T-cell (primary cell): ENCODE measurements around the gene ETNK2. TPM values are rescaled to one million over a fixed set of nuclear protein-coding genes. Genes with fewer than 3 reads are reported as not detected.

Experiments
- ATAC-seq, 4 experiments: fragments of 200-7000 bp in 3 of 4; fragments of 150-1000 bp in 1 of 4; cut with Tn5 transposase; replicated peaks in 1 of 4; 1 replicate in 3 of 4; 2 replicates in 1 of 4; pipeline ENCODE4 v1.10.0; 2021; ENCODE audit warnings: moderate library complexity in 3 of 4, mild to moderate bottlenecking in 2 of 4, moderate number of reproducible peaks in 1 of 4
- CTCF ChIA-PET, 2 donors: fragments of 300-600 bp; sonication (Branson Sonifier 250); formaldehyde crosslinking; loops; one replicate each; lab custom pipeline; 2022; ENCODE audit warnings: antibody characterized with exemption in 2 of 2; lab: Charles Lee
- POLR2A ChIA-PET, 2 donors: fragments of 300-600 bp; sonication (Branson Sonifier 250); formaldehyde crosslinking; loops; one replicate each; lab custom pipeline; 2022; ENCODE audit warnings: antibody characterized with exemption in 2 of 2; lab: Charles Lee
- DNase-seq, 35 experiments: peaks; one replicate each; pipeline versions ENCODE4 v3.0.0 to v3.0.0-alpha.2; 2013 to 2023
- H3K27ac ChIP-seq: one replicate; pipeline ENCODE4 v1.5.1; 2013; ENCODE audit warnings: low read length
- H3K27me3 ChIP-seq, 2 experiments: replicated peaks in 1 of 2; 1 replicate in 1 of 2; 2 replicates in 1 of 2; pipeline versions ENCODE4 v1.6.1 to v1.7.0; 2013; ENCODE audit warnings: low read length in 1 of 2, mixed read lengths in 1 of 2; ENCODE audit not compliant: control insufficient read depth in 2 of 2, insufficient read depth in 2 of 2; ENCODE audit errors: extremely low read depth in 1 of 2
- H3K36me3 ChIP-seq, 2 donors: 1 replicate in 1 of 2; 2 replicates in 1 of 2; pipeline versions ENCODE4 v1.6.1 to v1.7.0; 2013; ENCODE audit warnings: low read length in 1 of 2; ENCODE audit not compliant: control insufficient read depth in 2 of 2, insufficient read depth in 1 of 2; ENCODE audit errors: extremely low read depth in 1 of 2
- H3K4me1 ChIP-seq, 2 experiments: 1 replicate in 1 of 2; 2 replicates in 1 of 2; pipeline versions ENCODE4 v1.6.1 to v1.7.0; 2013; ENCODE audit warnings: low read length in 2 of 2, mixed read lengths in 1 of 2; ENCODE audit not compliant: insufficient read depth in 2 of 2, control insufficient read depth in 1 of 2; ENCODE audit errors: extremely low read depth in 1 of 2
- H3K4me3 ChIP-seq, 2 donors: 1 replicate in 1 of 2; 2 replicates in 1 of 2; pipeline versions ENCODE4 v1.5.1 to v1.7.0; 2013; ENCODE audit warnings: mild to moderate bottlenecking in 2 of 2, low read length in 1 of 2, moderate library complexity in 1 of 2; ENCODE audit not compliant: control insufficient read depth in 1 of 2; ENCODE audit errors: extremely low read depth in 1 of 2
- H3K9me3 ChIP-seq: 2 replicates; pipeline ENCODE4 v1.7.0; 2013
- H3K27ac Mint-ChIP-seq, 2 donors: one replicate each; pipeline ENCODE4 v1.8.0; 2020 to 2021; ENCODE audit warnings: mild to moderate bottlenecking in 2 of 2, mixed read lengths in 2 of 2
- H3K27me3 Mint-ChIP-seq, 2 donors: one replicate each; pipeline ENCODE4 v1.8.0; 2021 to 2022; ENCODE audit warnings: mixed read lengths in 2 of 2
- H3K36me3 Mint-ChIP-seq: one replicate; pipeline ENCODE4 v1.8.0; 2021; ENCODE audit warnings: mixed read lengths
- H3K4me1 Mint-ChIP-seq, 3 donors: one replicate each; pipeline ENCODE4 v1.8.0; 2020 to 2022; ENCODE audit warnings: mixed read lengths in 3 of 3, mild to moderate bottlenecking in 1 of 3
- H3K4me3 Mint-ChIP-seq, 3 donors: one replicate each; pipeline ENCODE4 v1.8.0; 2020 to 2022; ENCODE audit warnings: mild to moderate bottlenecking in 3 of 3, mixed read lengths in 3 of 3, moderate library complexity in 3 of 3
- H3K9me3 Mint-ChIP-seq, 3 donors: one replicate each; pipeline ENCODE4 v1.8.0; 2020 to 2022; ENCODE audit warnings: mixed read lengths in 3 of 3
- WGBS: methylation state at CpG from one replicate; pipeline ENCODE4 v1.1.5; 2013; ENCODE audit warnings: missing lambda C conversion rate; ENCODE audit not compliant: insufficient coverage; 5-methylcytosine and 5-hydroxymethylcytosine counted together
- total RNA-seq, 35 experiments: library from RNA in 6 of 35; stranded (reverse) in 6 of 35; fragments of 120-200 nt in 1 of 35; gene quantifications; one replicate each; pipeline versions ENCODE4 v1.2.1 to v1.2.4 and lab custom pipeline; 2013 to 2026

ETNK2 gene
- total RNA-seq, 5 donors from 2014 or later (not counting 1 experiment from before 2014, with no cell fraction given) = 3.4 to 11.1 (median 4.2) TPM

DNA sequence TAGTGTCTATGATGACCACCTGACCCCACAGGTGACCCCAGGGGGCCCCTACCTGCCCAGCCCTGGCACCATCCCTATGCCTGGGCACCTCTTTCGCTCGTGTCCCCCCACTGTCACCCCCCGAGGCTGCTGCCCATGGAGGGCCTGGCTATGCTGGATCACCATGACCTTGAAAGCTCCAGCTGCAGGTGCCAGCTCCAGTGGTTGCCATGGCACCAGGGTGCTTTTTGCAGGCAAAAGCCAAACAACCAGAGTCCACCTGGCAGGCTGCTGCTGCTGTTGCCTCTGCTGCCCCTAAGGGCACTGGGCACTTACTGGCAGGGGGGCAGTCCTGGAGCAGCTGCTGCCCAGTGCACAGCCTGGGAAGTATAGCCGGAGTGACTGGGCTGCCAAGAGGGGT, 21.7 kb downstream of the ETNK2 start:
- ATAC-seq = no peak
- peaks cover 0 to 17% of the 10 kb centered on the region in 2 experiments for H3K27me3 ChIP-seq
- 79% methylated on average over 4 of the region's 4 CpGs for WGBS
- H3K9me3 ChIP-seq = no peaks in the 10 kb centered on the region
- no peak overlapping the region for H3K4me3 Mint-ChIP-seq
- no peaks in the 10 kb centered on the region for H3K27me3 Mint-ChIP-seq
- H3K27ac ChIP-seq = no peak overlapping the region
- H3K9me3 Mint-ChIP-seq = no peaks in the 10 kb centered on the region
- ChIA-PET CTCF (interaction anchor here in 1 of 2 donors (0.6 to 3.2 kb wide), 2 partner anchors 12 to 270 kb away, joined by 4 to 19 read pairs; partner anchors contain the start of gene SNRPE), POLR2A (interaction anchor here (0.6 to 0.7 kb wide), 2 partner anchors 21 to 1554 kb away, joined by 3 to 5 read pairs; no protein-coding TSS in a partner anchor)
- no peaks in the 10 kb centered on the region for H3K36me3 Mint-ChIP-seq
- no peak overlapping the region for H3K4me3 ChIP-seq
- no peaks in the 10 kb centered on the region for H3K36me3 ChIP-seq
- H3K4me1 Mint-ChIP-seq = peaks cover 4 to 11% (median 6%) of the 10 kb centered on the region in 3 donors
- H3K27ac Mint-ChIP-seq = no peak overlapping the region
- no peak for DNase-seq
- H3K4me1 ChIP-seq = peaks cover 0 to 8% of the 10 kb centered on the region in 2 experiments

DNA sequence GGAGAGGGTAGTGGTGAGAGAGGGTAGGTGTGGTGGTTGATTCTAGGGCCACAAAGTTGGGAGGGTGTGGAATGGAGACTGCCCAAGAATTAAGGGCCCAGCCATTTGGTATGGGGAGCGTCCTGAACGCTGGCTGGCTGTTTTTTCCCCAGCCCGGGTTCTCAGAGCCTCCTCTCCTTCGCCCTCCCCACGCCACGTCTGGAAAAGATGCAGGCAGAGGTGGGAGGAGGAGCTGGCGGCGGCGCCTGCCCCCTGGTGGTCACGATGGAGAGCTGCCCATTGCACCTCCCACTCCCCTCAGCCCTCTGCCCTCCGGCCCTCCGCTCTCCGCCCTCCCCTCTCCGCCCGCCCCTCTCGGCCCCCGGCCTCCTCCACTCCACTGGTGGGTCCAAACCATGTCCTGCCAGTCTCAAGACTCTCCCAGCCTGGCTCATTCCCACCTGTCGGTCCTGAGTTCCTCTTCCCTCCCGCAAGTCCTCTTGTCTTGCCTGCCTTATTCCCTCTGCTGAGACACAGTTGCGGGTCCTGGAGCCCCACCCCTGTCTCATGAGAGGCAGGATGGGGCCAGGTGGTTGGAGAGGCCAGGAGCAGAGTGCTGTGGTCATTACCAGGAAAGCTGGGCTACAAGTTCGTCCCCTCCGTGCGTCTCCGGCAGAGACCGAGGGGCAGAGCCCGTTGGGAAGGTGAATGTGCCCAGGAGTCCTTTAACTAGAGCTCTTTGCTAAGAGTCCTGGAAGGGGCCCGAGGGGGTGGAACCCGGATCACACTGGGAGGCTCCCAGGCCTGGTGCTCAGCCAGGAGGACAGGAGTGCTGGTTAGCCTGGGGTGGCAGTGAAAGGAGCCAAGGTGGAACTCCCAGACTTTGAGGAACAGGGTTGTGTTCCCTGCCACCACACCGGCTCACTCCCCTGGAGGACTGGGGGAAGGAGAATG, 22.6 kb downstream of the ETNK2 start:
- POLR2A ChIA-PET = interaction anchor here in 1 of 2 donors (0.6 to 0.7 kb wide), 2 partner anchors 1553 to 1859 kb away, joined by 3 to 5 read pairs; no protein-coding TSS in a partner anchor
- peak overlapping the region in 1 of 3 donors; percentile 6 for H3K4me3 Mint-ChIP-seq
- Histone ChIP-seq H3K27me3 (peaks cover 0 to 17% of the 10 kb centered on the region in 2 experiments), H3K27ac (no peak overlapping the region), H3K9me3 (no peaks in the 10 kb centered on the region), H3K4me1 (peaks cover 0 to 8% of the 10 kb centered on the region in 2 experiments), H3K36me3 (no peaks in the 10 kb centered on the region), H3K4me3 (no peak overlapping the region)
- no peaks in the 10 kb centered on the region for H3K9me3 Mint-ChIP-seq
- no peaks in the 10 kb centered on the region for H3K27me3 Mint-ChIP-seq
- DNase-seq (peak in 32 of 35 experiments; percentile 24 to 82 (median 48)), ATAC-seq (peak; percentile 84 to 92 (median 86))
- H3K4me1 Mint-ChIP-seq = peaks cover 4 to 11% (median 6%) of the 10 kb centered on the region in 3 donors
- CTCF ChIA-PET = interaction anchor here (0.5 to 3.2 kb wide), 19 partner anchors 9 to 862 kb away, joined by 3 to 24 read pairs (median 4); partner anchors contain the start of gene SNRPE (in 1 of the 2)
- no peaks in the 10 kb centered on the region for H3K36me3 Mint-ChIP-seq
- WGBS = 43% methylated on average over 17 of the region's 29 CpGs
- H3K27ac Mint-ChIP-seq = no peak overlapping the region

DNA sequence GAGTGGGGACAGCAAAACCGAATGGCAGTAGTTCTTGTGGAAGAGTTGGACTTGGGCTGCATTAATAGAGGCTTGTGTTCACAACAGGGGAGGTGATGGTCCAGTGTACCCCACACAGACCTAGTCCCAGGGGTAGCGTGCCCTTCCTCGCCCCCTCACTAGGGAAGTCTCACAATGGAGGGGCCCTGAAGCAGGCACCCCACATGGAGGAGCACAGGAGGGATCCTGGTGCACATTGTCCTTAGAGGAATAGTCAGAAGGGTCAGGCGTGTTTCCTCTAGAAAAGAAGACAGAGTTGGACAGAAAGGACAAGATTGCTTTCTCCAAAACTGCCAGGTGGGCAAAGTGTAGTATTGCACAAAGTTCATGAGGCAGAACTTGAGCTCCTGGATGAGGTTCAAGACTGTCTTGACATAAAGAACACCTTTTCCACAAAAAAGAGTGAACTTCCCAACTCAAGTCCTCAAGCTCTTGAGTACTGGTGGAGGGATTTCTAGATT, 23.3 kb downstream of the ETNK2 start:
- Histone ChIP-seq H3K36me3 (no peaks in the 10 kb centered on the region), H3K9me3 (no peaks in the 10 kb centered on the region), H3K4me1 (peaks cover 0 to 8% of the 10 kb centered on the region in 2 experiments), H3K27ac (no peak overlapping the region), H3K27me3 (peaks cover 0 to 17% of the 10 kb centered on the region in 2 experiments), H3K4me3 (no peak overlapping the region)
- peaks cover 4 to 11% (median 6%) of the 10 kb centered on the region in 3 donors for H3K4me1 Mint-ChIP-seq
- ChIA-PET CTCF (interaction anchor here (0.5 to 3.2 kb wide), 17 partner anchors 9 to 861 kb away, joined by 3 to 24 read pairs (median 4); partner anchors contain the start of gene SNRPE (in 1 of the 2)), POLR2A (no interaction called here)
- no peaks in the 10 kb centered on the region for H3K27me3 Mint-ChIP-seq
- no peaks in the 10 kb centered on the region for H3K9me3 Mint-ChIP-seq
- H3K36me3 Mint-ChIP-seq = no peaks in the 10 kb centered on the region
- H3K27ac Mint-ChIP-seq = no peak overlapping the region
- H3K4me3 Mint-ChIP-seq = peak overlapping the region in 1 of 3 donors; percentile 6
- DNase-seq (no peak), ATAC-seq (no peak)
- WGBS = 90% methylated on average over 2 of the region's 4 CpGs

DNA sequence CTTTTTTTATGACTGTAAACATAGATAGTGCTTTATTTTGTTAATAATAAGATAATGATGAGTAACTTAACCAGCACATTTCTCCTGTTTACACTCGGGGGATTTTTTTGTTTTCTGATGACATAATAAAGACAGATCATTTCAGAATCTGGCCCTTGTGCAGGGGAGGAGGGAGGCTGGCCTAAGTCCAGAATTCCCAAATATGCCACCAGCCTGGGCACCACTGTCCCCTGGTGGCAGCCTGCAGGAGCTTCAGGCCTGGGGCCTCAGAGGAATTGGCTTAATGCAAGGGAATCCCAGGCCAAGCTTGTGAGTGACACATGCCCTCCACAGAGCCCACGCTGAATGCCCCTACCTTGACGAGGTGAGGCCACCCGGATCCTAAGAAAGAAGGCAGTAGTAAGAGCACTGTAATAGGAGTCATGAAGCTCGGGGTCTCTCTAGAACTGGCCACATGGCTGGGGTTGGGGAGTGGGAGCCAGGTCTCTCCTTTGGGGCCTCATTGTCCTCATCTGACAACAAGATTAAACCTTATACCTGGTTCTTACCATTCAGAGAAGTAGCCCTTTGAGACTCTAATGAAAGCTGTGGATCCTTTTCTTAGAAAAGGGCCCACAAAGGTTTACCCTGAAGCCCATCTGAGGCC, 24.1 kb downstream of the ETNK2 start:
- no CpG with 5 or more reads among the region's 5 CpGs for WGBS
- peaks cover 4 to 11% (median 6%) of the 10 kb centered on the region in 3 donors for H3K4me1 Mint-ChIP-seq
- ATAC-seq = no peak

DNA sequence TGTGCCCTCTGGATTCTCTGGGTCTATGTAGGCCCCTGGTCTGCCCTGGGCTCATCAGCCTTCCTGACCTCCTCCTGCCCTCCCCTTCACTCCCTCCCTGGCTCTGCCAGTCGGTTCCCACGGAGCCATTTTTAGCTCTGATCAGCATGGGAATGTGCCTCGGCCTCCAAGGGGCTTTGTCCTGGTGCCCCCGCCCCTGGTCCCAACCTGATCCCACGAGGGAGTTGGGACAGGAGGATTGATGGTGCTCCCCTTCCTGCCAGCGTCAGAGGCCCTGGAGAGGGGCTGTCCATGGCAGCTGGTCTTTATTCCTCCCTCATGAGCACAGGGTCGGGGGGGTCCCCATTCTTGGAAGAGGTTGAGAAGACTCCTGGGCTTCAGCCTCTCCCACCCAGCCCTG, 24.9 kb downstream of the ETNK2 start:
- Histone ChIP-seq H3K27me3 (peaks cover 0 to 20% of the 10 kb centered on the region in 2 experiments), H3K9me3 (no peaks in the 10 kb centered on the region), H3K4me3 (no peak overlapping the region), H3K36me3 (no peaks in the 10 kb centered on the region), H3K4me1 (peaks cover 0 to 8% of the 10 kb centered on the region in 2 experiments), H3K27ac (no peak overlapping the region)
- POLR2A ChIA-PET = no interaction called here
- no peaks in the 10 kb centered on the region for H3K36me3 Mint-ChIP-seq
- no peak for DNase-seq
- CTCF ChIA-PET = interaction anchor here in 1 of 2 donors (0.5 to 2.8 kb wide), 2 partner anchors 256 to 261 kb away, joined by 4 to 24 read pairs; no protein-coding TSS in a partner anchor
- H3K27ac Mint-ChIP-seq = no peak overlapping the region
- 70% methylated on average over 2 of the region's 7 CpGs for WGBS
- H3K4me3 Mint-ChIP-seq = no peak overlapping the region
- no peaks in the 10 kb centered on the region for H3K9me3 Mint-ChIP-seq
- peaks cover 4 to 11% (median 6%) of the 10 kb centered on the region in 3 donors for H3K4me1 Mint-ChIP-seq
- no peaks in the 10 kb centered on the region for H3K27me3 Mint-ChIP-seq
- ATAC-seq = no peak

More for the DNA sequence above, 24.1 kb downstream of the ETNK2 start:
- H3K36me3 ChIP-seq = no peaks in the 10 kb centered on the region
- peaks cover 0 to 20% of the 10 kb centered on the region in 2 experiments for H3K27me3 ChIP-seq
- Mint-ChIP-seq H3K4me3 (no peak overlapping the region), H3K27me3 (no peaks in the 10 kb centered on the region), H3K9me3 (no peaks in the 10 kb centered on the region), H3K36me3 (no peaks in the 10 kb centered on the region), H3K27ac (no peak overlapping the region)
- ChIA-PET POLR2A (no interaction called here), CTCF (interaction anchor here (0.9 to 3.2 kb wide), 7 partner anchors 236 to 623 kb away, joined by 3 to 24 read pairs (median 5); partner anchors contain the start of gene SNRPE (in 1 of the 2))
- H3K4me3 ChIP-seq = no peak overlapping the region
- peak in 1 of 35 experiments; percentile 40 for DNase-seq
- H3K4me1 ChIP-seq = peaks cover 0 to 8% of the 10 kb centered on the region in 2 experiments
- no peak overlapping the region for H3K27ac ChIP-seq
- no peaks in the 10 kb centered on the region for H3K9me3 ChIP-seq
